Measurements from ENCODE around the gene CRTC3.

Gene CRTC3

GRCh38 chr15:90552929-90553211 is 23.1 kb downstream of the CRTC3 start:
- no peak for TF ChIP-seq YY1 (IDR thresholded peaks at IDR 0.05; ENCODE audit: insufficient read depth, insufficient read length)
- no peak for TF ChIP-seq SUZ12 (IDR thresholded peaks at IDR 0.05; ENCODE audit: extremely low read depth, insufficient read depth, insufficient read length)
- no peak for TF ChIP-seq ZNF274 (IDR thresholded peaks at IDR 0.05; ENCODE audit: low read depth, low read length)
- Histone ChIP-seq H3K27me3 (ENCODE audit: insufficient read depth, insufficient read length) (no peaks in the 10 kb centered on the region), H3K9me3 (ENCODE audit: insufficient read depth, low read length) (no peaks in the 10 kb centered on the region), H3K9ac (ENCODE audit: insufficient read length, low read depth) (no peak overlapping the region), H3K4me3 (ENCODE audit: insufficient read length, low read depth) (no peak overlapping the region), H3K36me3 (ENCODE audit: insufficient read depth, insufficient read length, low read length) (peaks cover 2% of the 10 kb centered on the region), H3K4me1 (ENCODE audit: insufficient read depth, insufficient read length) (peaks cover 2% of the 10 kb centered on the region)
- DNase-seq (ENCODE audit: low read depth, low spot score) = no peak

- H3K9ac ChIP-seq (ENCODE audit: insufficient read length, low read depth) = no peak overlapping the region
- DNase-seq (ENCODE audit: low read depth, low spot score) = no peak
- TF ChIP-seq SUZ12 (IDR thresholded peaks at IDR 0.05; ENCODE audit: extremely low read depth, insufficient read depth, insufficient read length) (no peak), ZNF274 (IDR thresholded peaks at IDR 0.05; ENCODE audit: low read depth, low read length) (no peak), YY1 (IDR thresholded peaks at IDR 0.05; ENCODE audit: insufficient read depth, insufficient read length) (no peak)
Measured at GRCh38 chr15:90553248-90553745, 23.6 kb downstream of the CRTC3 start.

GRCh38 chr15:90557186-90558084 is 27.7 kb downstream of the CRTC3 start:
- H3K9ac ChIP-seq (ENCODE audit: insufficient read length, low read depth) = no peak overlapping the region
- TF ChIP-seq ZNF274 (IDR thresholded peaks at IDR 0.05; ENCODE audit: low read depth, low read length) (no peak), YY1 (IDR thresholded peaks at IDR 0.05; ENCODE audit: insufficient read depth, insufficient read length) (no peak), SUZ12 (IDR thresholded peaks at IDR 0.05; ENCODE audit: extremely low read depth, insufficient read depth, insufficient read length) (no peak)
- no peak for DNase-seq (ENCODE audit: low read depth, low spot score)
- no peak overlapping the region for H3K4me3 ChIP-seq (ENCODE audit: insufficient read length, low read depth)
- no peaks in the 10 kb centered on the region for H3K9me3 ChIP-seq (ENCODE audit: insufficient read depth, low read length)
- H3K36me3 ChIP-seq (ENCODE audit: insufficient read depth, insufficient read length, low read length) = peaks cover 2% of the 10 kb centered on the region
- no peaks in the 10 kb centered on the region for H3K27me3 ChIP-seq (ENCODE audit: insufficient read depth, insufficient read length)
- peaks cover 3% of the 10 kb centered on the region for H3K4me1 ChIP-seq (ENCODE audit: insufficient read depth, insufficient read length)

More at GRCh38 chr15:90553248-90553745, 23.6 kb downstream of the CRTC3 start:
- H3K36me3 ChIP-seq (ENCODE audit: insufficient read depth, insufficient read length, low read length) = peaks cover 2% of the 10 kb centered on the region
- H3K9me3 ChIP-seq (ENCODE audit: insufficient read depth, low read length) = no peaks in the 10 kb centered on the region
- peaks cover 2% of the 10 kb centered on the region for H3K4me1 ChIP-seq (ENCODE audit: insufficient read depth, insufficient read length)
- H3K27me3 ChIP-seq (ENCODE audit: insufficient read depth, insufficient read length) = no peaks in the 10 kb centered on the region
- H3K4me3 ChIP-seq (ENCODE audit: insufficient read length, low read depth) = no peak overlapping the region

- peaks cover 5% of the 10 kb centered on the region for H3K4me1 ChIP-seq (ENCODE audit: insufficient read depth, insufficient read length)
Measured at GRCh38 chr15:90558171-90558573, 28.4 kb downstream of the CRTC3 start.

GRCh38 chr15:90559119-90559518 is 29.4 kb downstream of the CRTC3 start:
- Histone ChIP-seq H3K9ac (ENCODE audit: insufficient read length, low read depth) (no peak overlapping the region), H3K4me1 (ENCODE audit: insufficient read depth, insufficient read length) (peaks cover 5% of the 10 kb centered on the region), H3K36me3 (ENCODE audit: insufficient read depth, insufficient read length, low read length) (peaks cover 2% of the 10 kb centered on the region), H3K4me3 (ENCODE audit: insufficient read length, low read depth) (no peak overlapping the region), H3K27me3 (ENCODE audit: insufficient read depth, insufficient read length) (no peaks in the 10 kb centered on the region), H3K9me3 (ENCODE audit: insufficient read depth, low read length) (no peaks in the 10 kb centered on the region)
- no peak for TF ChIP-seq YY1 (IDR thresholded peaks at IDR 0.05; ENCODE audit: insufficient read depth, insufficient read length)
- TF ChIP-seq SUZ12 (IDR thresholded peaks at IDR 0.05; ENCODE audit: extremely low read depth, insufficient read depth, insufficient read length) = no peak
- TF ChIP-seq ZNF274 (IDR thresholded peaks at IDR 0.05; ENCODE audit: low read depth, low read length) = no peak
- DNase-seq (ENCODE audit: low read depth, low spot score) = no peak

More at GRCh38 chr15:90558171-90558573, 28.4 kb downstream of the CRTC3 start:
- no peak for TF ChIP-seq YY1 (IDR thresholded peaks at IDR 0.05; ENCODE audit: insufficient read depth, insufficient read length)
- no peak for TF ChIP-seq SUZ12 (IDR thresholded peaks at IDR 0.05; ENCODE audit: extremely low read depth, insufficient read depth, insufficient read length)
- no peak for TF ChIP-seq ZNF274 (IDR thresholded peaks at IDR 0.05; ENCODE audit: low read depth, low read length)
- H3K9me3 ChIP-seq (ENCODE audit: insufficient read depth, low read length) = no peaks in the 10 kb centered on the region
- DNase-seq (ENCODE audit: low read depth, low spot score) = no peak
- H3K36me3 ChIP-seq (ENCODE audit: insufficient read depth, insufficient read length, low read length) = peaks cover 2% of the 10 kb centered on the region
- H3K4me3 ChIP-seq (ENCODE audit: insufficient read length, low read depth) = no peak overlapping the region
- no peaks in the 10 kb centered on the region for H3K27me3 ChIP-seq (ENCODE audit: insufficient read depth, insufficient read length)
- no peak overlapping the region for H3K9ac ChIP-seq (ENCODE audit: insufficient read length, low read depth)

GRCh38 chr15:90560229-90560776 is 30.6 kb downstream of the CRTC3 start:
- no peak overlapping the region for H3K4me3 ChIP-seq (ENCODE audit: insufficient read length, low read depth)
- H3K9me3 ChIP-seq (ENCODE audit: insufficient read depth, low read length) = no peaks in the 10 kb centered on the region
- TF ChIP-seq ZNF274 (IDR thresholded peaks at IDR 0.05; ENCODE audit: low read depth, low read length) = no peak
- no peak for TF ChIP-seq SUZ12 (IDR thresholded peaks at IDR 0.05; ENCODE audit: extremely low read depth, insufficient read depth, insufficient read length)
- TF ChIP-seq YY1 (IDR thresholded peaks at IDR 0.05; ENCODE audit: insufficient read depth, insufficient read length) = no peak
- no peaks in the 10 kb centered on the region for H3K36me3 ChIP-seq (ENCODE audit: insufficient read depth, insufficient read length, low read length)
- no peaks in the 10 kb centered on the region for H3K27me3 ChIP-seq (ENCODE audit: insufficient read depth, insufficient read length)
- no peak overlapping the region for H3K9ac ChIP-seq (ENCODE audit: insufficient read length, low read depth)
- H3K4me1 ChIP-seq (ENCODE audit: insufficient read depth, insufficient read length) = peaks cover 5% of the 10 kb centered on the region
- no peak for DNase-seq (ENCODE audit: low read depth, low spot score)

All from NT2/D1 (cell line).